ACHN (cell line): ENCODE data around the gene IGSF3.
"Not testable (repeated sequence)": the region's sequence is repeated elsewhere in the genome, so short reads cannot be mapped to it uniquely, and the experiment has no call there.

ENCODE experiments used
- DNase-seq: peaks from one replicate; pipeline ENCODE4 v3.0.0-alpha.2; 2015
- in situ Hi-C: cut with HindIII; loops from 2 replicates; pipeline ENCODE4 v1.10.0; 2017; ENCODE audit warnings: low sequenced_read_pairs, low pct_ligation_motif_present, low pct_unique_long_range_greater_than_20kb

Gene IGSF3

GRCh38 chr1:116667078-116667574 is 407 bp downstream of the IGSF3 start:
- DNase-seq, result no peak
- in situ Hi-C loops, result no loop called here

- DNase-seq, result no peak
- in situ Hi-C loops, result no loop called here
Observed at GRCh38 chr1:116666187-116667077, 1.1 kb downstream of the IGSF3 start.

GRCh38 chr1:116664978-116665371 is 2.6 kb downstream of the IGSF3 start:
- in situ Hi-C loops, result no loop called here
- DNase-seq, result no peak

- DNase-seq, result no peak
- in situ Hi-C loops, result no loop called here
Observed at GRCh38 chr1:116664366-116664977, 3.1 kb downstream of the IGSF3 start.

- DNase-seq, result no peak
Observed at GRCh38 chr1:116663821-116664220, 3.7 kb downstream of the IGSF3 start.

GRCh38 chr1:116661633-116662032 is 5.9 kb downstream of the IGSF3 start:
- no peak for DNase-seq
- in situ Hi-C loops, result no loop called here

More at GRCh38 chr1:116663821-116664220, 3.7 kb downstream of the IGSF3 start:
- in situ Hi-C loops, result no loop called here

- DNase-seq, in situ Hi-C loops: not testable (repeated sequence)
Observed at GRCh38 chr1:116658645-116659044, 8.9 kb downstream of the IGSF3 start.

GRCh38 chr1:116657836-116658235 is 9.7 kb downstream of the IGSF3 start:
- in situ Hi-C loops, DNase-seq: not testable (repeated sequence)

GRCh38 chr1:116654351-116654750 is 13.2 kb downstream of the IGSF3 start:
- no peak for DNase-seq
- in situ Hi-C loops, result no loop called here

- DNase-seq, in situ Hi-C loops: not testable (repeated sequence)
Observed at GRCh38 chr1:116652598-116652997, 14.9 kb downstream of the IGSF3 start.

- in situ Hi-C loops, result not testable (repeated sequence)
Observed at GRCh38 chr1:116650781-116651180, 16.8 kb downstream of the IGSF3 start.

GRCh38 chr1:116649041-116649440 is 18.5 kb downstream of the IGSF3 start:
- DNase-seq, in situ Hi-C loops: not testable (repeated sequence)

More at GRCh38 chr1:116650781-116651180, 16.8 kb downstream of the IGSF3 start:
- not testable (repeated sequence) for DNase-seq

GRCh38 chr1:116648325-116648724 is 19.2 kb downstream of the IGSF3 start:
- in situ Hi-C loops, DNase-seq: not testable (repeated sequence)

- in situ Hi-C loops, DNase-seq: not testable (repeated sequence)
Observed at GRCh38 chr1:116647186-116647585, 20.3 kb downstream of the IGSF3 start.

GRCh38 chr1:116646673-116647170 is 20.8 kb downstream of the IGSF3 start:
- in situ Hi-C loops, DNase-seq: not testable (repeated sequence)

- in situ Hi-C loops, DNase-seq: not testable (repeated sequence)
Observed at GRCh38 chr1:116645802-116646672, 21.5 kb downstream of the IGSF3 start.

- DNase-seq, in situ Hi-C loops: not testable (repeated sequence)
Observed at GRCh38 chr1:116644993-116645392, 22.5 kb downstream of the IGSF3 start.

GRCh38 chr1:116644096-116644495 is 23.4 kb downstream of the IGSF3 start:
- in situ Hi-C loops, DNase-seq: not testable (repeated sequence)
